Measurements from ENCODE around the gene RPL10A. TPM values are rescaled to one million over a fixed set of nuclear protein-coding genes. Genes with fewer than 3 reads are reported as not detected.
A peak's percentile ranks its signal among the peaks of the same experiment; 100 is the strongest.

The RPL10A gene
- polyA plus RNA-seq, 10 donors = 2,154 to 2,746 (median 2,479) TPM

DNA sequence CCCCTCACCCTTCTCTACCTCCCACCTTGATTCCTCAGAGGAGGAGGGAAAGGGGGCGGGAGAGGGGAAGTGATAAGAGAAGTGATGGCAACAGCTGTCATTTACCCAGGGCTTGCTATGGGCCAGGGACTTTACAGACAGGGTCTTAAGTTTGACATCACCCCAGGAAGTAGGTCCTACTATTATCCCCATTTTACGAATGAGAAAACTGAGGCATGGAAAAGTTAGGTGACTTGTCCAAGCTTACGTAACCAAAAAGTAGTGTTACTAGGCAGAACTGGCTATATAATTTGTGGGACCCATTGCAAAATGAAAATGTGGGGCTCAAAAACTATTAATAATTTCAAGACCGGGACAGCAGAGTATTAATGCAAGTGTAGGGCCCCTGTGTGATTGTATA lies 26.6 kb upstream of the RPL10A start:
- DNase-seq = no peak

DNA sequence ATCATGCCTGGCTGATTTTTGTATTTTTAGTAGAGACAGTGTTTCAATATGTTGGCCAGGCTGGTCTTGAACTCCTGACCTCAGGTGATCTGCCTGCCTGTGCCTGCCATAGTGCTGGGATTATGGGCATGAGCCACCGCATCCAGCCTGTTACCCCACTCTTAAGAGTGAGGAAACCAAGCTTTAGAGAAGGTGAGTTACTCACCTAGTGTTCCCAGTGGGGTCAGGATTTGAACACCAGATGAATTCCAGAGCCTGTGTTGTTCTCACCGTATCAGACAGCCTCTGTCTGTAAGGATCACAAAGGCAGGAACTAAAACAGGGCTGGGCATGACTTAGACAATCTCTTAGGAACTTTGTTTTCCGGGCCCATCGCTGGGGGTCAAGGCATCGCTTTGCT lies 25.5 kb upstream of the RPL10A start:
- DNase-seq = no peak

DNA sequence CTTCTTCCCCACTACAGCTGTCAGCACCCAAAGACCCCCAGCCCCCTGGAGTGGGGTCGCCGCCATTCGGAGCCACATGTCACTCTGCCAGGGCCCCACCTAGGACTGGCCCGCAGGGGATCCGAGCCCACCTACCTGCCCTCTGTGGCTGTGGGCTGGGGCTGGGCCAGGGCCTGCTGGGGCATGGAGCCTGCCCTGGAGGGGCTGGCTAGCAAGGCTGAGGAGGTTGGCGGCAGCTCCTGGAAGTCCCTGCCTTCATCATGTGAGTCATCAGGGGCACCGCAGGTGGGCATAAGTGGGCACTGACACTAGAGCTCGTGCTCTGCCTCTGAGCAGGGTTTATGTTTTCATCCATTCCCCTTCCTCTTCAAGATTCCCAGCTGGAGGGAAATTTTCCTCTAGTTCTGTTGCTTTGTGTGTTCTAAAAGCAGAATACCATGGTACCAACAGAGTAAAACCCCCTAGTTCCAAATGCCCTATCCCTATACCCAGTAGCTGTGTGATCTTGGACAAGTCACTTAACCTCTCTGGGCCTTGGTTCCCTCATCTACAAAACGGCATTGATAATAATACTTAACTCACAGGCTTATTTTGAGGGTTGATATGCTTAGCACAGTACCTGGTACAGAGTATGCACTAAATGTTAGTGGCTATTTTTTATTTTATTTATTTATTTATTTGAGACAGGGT lies 24.7 kb upstream of the RPL10A start:
- no peak for DNase-seq

DNA sequence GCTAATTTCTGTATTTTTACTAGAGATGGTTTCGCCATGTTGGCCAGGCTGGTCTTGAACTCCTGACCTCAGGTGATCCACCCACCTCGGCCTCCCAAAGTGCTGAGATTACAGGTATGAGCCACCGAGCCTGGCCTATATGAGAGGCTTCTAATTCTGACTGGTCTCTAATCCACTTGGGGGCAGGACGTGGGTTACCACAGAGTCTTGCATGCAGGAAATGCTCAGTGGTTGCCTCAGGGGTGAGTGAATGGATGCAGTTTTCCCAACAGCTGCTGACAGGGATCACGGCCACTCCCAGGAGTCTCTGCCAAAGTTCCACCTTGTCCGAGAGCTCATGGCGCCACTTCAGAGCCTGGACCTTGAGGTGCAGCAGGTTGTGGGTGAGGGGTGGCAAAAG lies 22.5 kb upstream of the RPL10A start:
- no peak for DNase-seq

DNA sequence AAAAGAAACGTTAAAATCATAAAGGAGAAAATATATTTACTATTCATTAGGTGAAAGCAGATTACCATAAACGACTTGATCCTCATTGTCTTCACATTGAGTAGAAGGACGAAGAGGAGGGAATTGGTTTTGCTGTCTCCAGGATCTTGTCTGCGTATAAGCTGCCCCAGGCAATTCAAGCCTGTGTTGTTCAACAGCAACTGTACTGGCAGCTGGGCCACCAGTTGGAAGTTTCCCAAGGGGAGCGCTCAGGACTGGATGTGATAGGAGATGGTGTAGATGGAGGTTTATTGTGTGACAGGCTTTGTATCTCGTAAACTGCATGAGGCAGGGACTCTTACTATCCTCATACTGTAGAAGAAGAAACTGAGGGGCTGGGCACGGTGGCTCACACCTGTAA lies 20.0 kb upstream of the RPL10A start:
- no peak for DNase-seq

DNA sequence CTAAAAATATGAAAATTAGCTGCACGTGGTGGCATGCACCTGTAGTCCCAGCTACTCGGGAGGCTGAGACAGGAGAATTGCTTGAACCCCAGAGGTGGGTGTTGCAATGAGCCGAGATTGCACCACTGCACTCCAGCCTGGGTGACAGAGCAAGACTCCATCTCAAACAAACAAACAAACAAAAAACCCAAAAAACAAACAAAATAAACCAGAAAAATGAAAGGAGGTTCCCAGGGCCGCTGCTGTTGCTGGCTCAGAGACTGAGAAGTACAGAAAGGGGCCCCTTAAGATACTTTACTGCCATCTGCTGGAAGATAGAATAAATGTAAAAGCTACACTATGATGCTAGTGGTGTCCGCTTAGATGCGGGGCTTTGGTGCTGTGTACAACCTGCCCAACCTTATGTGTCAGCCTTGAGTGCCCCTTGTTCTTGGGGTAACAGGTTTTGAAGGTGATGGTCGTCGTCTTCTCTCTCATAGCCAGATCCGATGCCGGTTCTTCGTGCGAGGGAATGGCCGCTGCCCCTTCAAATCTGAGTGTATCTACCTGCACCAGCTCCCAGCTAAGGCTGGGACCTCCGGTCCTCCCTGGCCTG lies 18.8 kb upstream of the RPL10A start:
- peak; percentile 65 to 81 (median 68) for DNase-seq

DNA sequence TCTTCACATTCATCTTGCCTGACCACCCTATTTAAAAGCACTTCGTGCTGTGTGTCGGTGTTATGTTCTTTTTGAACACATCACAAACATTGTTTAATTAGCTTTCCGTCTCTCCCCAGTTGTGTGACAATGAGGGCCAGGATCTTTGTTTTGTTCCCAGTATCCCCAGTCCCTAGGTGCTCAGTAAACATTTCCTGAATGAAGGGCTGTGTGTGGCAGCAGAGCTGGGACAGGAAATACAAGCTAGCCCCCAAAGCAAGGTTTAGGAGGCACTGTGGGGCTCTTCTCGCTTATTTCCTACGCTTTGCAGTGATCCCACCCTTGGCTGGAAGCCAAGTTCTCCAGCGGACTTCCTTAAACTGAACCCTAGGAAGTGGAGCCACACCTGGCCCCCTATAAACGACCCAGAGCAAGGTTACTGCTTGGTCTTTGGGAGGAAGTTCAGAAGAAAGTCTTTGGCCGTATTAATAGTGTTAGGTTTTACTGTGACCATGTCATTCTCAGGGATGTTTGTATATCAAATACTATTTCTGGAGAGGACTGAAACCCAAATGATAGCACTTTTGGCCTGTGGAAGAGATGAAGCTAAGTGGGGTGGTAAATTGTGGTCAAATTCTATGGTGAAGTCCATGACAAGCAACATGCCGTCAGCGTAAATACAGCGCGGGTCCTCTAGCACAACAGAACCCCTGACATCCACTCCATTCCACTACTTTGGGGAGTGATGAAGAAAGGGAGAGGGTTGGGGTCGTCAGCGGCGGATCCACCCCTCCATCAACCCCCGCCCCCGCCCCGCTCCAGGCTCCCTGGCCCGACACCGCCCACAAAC lies 16.6 kb upstream of the RPL10A start:
- no peak for DNase-seq

DNA sequence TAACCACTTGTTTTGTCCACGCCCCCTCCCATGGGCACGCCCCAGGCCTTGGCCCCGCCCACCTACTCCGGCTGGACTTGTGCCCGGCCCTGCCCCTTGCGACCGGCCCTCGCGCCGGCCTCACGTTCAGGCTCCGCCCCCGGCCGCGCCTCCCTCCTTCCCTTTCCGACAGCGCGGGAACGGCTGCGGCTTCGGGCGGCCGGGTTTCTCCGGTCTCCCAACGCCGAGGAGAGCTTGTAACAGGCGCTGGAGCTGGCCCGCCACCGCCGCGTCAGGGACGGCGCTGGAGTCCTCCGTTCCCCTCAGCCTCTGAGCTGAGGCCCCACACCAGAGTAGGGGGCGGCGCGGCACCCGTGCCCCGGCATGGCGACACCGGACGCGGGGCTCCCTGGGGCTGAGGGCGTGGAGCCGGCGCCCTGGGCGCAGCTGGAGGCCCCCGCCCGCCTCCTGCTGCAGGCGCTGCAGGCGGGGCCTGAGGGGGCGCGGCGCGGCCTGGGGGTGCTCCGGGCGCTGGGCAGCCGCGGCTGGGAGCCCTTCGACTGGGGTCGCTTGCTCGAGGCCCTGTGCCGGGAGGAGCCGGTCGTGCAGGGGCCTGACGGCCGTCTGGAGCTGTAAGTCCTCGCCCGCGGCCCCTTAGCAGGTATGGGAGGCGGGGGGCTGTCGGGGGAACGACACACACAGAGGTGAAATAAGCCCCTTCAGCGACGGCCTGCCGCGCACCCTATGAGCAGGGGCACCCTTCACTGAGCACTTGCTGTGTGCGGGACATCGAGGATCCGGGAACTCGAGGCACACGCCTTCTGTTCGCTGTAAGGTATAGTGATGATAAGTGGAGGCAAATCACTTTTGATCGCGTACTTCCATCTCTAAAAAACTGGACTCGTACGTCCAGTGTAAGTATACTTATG lies 15.8 kb upstream of the RPL10A start, which contains the start of gene FANCE:
Gene FANCE (plus strand): TSS at position 156 of the 908 bp plus-strand sequence. CDS start 208 bp downstream, at position 364.
- peak; percentile 91 to 97 (median 94) for DNase-seq

DNA sequence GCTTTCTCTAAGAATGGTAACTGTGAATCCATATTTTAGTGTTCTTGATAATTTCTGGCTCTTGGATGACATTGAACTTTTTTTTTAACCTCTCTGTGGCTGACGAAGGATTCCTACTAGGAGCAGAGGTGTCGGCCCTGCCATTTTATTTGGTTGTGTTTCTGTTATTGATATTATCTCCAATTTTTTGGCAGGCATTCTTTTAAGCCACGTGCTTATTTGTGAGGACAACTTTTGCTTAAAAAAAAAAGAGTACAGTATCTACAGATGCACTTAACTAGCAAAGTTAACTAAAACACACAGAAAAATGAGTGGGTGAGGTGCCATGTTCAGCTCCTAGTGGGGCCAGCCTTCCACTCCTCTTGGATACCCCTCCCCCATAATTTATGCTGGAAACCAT lies 15.0 kb upstream of the RPL10A start:
- DNase-seq = no peak

DNA sequence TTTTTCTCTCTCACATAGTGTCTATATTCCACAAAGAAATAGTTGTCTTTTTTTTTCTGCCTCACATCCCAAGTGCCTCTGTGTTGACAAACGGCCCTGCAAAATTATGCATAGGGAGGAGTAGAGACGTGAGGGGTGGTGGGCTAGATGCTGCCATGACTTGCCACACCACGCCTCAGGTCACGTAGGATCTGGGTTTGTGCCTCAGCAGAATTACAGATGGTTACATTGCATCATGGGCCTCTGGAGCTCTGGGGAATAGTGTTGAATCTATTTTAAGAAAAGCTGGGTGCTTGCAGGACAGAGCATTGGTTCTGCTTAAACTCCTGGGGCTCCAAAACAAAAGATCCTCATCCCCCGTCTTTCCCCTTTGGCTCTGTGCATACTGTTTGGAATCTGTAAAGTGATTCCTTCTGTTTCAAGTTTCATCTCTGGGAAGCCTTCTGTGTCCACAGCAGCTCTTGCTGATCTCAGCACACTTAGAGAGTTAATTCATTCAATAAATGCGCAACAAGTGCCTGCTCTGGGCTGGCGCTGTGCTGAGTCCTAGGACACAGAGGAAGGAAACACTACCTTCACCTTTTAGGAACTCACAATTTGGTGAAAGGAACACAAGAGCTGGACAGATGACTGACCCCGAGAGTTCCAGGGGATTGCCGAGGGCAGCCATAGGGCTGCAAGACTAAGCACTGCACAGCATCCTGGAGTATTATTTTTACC lies 13.7 kb upstream of the RPL10A start:
- no peak for DNase-seq

DNA sequence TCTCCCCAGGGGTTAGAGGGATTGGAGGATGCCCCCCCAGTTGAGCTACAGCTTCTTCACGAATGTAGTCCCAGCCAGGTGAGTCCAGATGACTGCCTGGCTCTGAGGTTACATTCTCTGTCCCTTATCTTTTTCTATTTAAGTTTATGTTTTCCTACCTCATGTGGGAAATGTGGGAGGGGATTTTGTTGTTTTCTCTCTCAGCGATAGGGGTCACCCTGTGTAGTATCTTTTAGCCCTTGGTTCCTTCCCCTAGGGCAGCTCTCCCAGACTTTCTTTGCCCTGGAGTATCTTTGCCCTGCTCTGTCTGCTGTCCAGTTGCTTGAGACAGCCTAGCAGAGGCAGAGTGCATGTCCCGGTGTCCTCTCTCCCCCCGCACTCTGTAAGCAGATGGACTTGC lies 10.3 kb upstream of the RPL10A start:
- DNase-seq = no peak

DNA sequence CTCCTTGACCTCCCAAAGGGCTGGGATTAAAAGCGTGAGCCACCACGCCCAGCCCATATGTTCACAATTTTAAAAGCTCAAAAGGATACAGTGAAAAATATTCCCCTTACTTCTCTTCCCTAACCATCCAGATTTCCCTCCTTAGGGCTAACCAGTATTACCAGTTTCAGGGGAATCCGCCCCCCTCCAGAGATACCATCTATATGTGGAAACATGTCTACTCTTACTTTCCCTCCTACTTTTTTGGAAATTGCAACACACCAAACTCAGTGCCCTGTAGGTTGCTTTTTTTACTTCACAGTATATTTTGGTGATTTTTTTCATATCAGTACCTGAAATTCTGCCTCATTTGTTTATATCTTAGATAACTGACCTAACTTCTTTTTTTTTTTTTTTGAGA lies 6.9 kb upstream of the RPL10A start:
- DNase-seq = no peak

DNA sequence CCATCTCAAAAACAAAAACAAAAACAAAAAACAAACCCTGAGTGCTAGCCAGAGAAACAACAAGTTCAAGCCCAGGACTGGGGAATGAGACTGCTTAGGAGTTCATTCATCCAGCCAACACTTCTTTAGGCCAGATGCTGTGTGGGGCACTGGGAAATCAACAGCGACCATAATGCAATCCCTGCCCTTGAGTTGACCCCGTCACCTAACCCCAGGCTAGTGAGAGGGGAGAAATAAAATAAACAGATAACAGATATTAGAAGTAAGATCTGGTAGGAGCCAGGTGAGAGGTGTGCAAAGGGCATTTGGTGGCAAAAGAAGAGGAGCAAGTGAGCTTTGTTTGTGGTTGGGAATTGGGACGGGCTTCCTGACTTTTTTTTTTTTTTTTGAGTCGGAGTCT lies 4.9 kb upstream of the RPL10A start:
- no peak for DNase-seq

DNA sequence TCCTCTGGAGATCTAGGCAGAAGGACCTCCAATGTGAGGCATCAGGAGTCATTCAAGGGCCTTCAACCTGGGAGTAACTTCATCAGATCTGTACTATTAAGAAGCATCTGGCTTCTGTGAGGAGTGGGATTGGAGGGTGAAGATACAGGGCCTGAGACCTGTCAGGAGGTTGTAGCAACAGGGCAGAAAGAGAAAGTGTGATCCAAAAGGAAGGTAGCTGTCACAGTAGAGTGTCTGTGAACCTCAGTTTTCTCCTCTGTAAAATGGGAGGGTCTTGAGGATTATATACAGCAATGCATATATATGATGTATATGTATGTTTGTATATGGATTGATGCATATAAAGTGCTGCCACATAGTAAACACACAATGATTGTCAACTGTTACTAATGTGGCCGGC lies 2.6 kb upstream of the RPL10A start:
- no peak for DNase-seq

DNA sequence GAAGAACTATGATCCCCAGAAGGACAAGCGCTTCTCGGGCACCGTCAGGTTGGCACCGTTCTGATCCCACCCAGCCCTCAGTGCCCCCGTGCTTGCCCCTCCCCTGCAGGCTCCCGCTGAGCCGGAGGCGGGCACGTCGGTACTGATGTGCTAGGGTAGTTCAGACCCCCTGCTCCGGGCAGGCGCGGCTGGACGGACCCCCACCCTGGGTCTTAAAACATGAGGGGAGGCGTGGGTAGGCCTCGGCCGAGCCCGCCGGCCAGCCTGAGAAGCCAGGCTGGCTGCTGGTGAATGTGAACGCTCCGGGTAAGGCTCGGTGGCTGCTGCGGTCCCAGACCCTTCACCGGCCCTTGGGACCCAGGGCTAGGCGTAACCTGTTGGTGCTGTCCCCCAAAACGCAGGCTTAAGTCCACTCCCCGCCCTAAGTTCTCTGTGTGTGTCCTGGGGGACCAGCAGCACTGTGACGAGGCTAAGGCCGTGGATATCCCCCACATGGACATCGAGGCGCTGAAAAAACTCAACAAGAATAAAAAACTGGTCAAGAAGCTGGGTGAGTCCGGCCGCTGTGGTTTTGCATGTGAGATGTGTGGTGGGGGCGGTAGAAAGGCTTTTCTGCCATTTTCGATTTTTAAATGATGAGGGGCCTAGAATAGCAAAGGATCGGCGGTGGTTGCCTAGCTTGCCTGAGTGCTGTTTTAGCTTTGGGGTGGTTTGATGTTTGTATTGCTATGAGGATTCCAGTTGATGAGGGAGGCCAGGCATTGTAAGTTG lies 964 bp downstream of the RPL10A start:
- peak in 1 of 3 donors; percentile 52 for DNase-seq

DNA sequence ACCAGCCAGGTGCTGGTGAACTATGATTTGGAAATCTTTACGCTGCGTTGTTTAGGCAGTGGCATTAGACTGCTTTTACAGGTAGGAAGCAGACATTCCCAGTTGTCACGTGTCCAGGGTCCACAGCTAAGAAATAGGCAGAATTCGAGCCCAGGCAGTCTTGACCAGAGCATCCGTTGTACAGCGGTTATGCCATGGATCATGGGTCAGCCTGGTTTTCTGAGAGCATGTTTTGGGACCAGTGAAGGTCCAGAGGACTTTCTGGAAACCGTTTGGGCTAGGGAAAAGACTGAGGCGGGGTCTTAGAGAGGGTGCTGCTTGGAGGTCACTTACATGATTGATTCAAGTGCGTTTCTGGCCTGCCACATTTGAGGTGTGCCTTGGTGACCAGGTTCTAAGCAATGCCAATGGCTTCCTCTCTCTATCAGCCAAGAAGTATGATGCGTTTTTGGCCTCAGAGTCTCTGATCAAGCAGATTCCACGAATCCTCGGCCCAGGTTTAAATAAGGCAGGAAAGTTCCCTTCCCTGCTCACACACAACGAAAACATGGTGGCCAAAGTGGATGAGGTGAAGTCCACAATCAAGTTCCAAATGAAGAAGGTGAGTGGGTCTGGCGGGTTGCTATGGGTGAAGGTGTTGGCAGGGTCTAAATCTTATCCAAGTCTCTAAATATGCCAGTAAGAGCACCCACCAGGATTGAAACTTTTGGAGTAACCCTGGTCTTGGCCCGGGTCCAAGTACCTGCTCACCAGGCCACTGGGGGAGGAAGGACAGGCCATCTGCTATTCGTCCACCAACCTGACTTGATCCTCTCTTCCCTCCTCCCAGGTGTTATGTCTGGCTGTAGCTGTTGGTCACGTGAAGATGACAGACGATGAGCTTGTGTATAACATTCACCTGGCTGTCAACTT lies 1.8 kb downstream of the RPL10A start:
- peak in 1 of 3 donors; percentile 51 for DNase-seq

DNA sequence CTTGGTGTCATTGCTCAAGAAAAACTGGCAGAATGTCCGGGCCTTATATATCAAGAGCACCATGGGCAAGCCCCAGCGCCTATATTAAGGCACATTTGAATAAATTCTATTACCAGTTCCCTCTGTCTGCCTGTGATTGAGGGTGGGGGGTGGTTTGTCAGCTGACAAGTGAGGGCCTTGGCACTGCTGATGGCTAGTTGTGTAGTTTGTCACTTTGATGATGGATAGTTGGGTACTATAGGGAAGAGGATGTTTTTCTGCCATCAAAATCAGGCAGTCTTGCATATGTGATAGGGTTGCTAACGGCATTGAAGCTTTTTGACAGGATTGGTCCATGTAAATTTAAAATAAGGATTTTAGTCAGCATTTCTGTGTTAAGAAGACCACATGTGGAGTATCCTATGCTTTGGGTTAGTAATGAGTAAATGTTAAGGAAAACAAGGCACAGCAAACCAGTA lies 2.5 kb downstream of the RPL10A start:
- DNase-seq = no peak

DNA sequence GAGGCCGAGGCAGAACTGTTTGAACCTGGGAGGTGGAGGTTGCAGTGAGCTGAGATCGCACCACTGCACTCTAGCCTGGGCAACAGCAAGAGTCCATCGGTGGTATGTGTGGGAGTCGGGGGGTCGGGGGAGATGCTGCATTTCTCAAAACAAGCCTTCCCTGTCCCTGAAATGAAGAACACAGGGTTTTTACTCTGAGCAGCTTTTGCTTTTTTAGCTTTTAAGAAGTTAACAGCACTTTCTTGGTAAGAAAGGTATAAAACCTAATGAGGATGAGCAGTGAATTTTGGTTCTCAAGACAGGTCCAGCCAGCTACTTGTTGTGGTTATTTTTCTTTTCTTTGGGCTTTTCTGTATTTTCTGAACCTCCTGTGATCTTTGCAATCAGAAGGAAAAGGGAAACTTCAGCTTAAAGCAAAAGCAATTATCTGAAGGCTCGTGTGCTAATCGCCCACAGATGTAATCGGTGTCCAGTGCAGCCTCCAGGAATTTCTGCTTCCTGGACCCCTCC lies 3.7 kb downstream of the RPL10A start:
- no peak for DNase-seq

All from muscle of back (tissue), 11 donors.